IPS DF 19.7 (cell line): ENCODE results near the gene CDV3.

Experiments used
- DNase-seq: peaks from one replicate; pipeline ENCODE4 v3.0.0-alpha.2; 2013; ENCODE audit warnings: low read depth, low spot score

The CDV3 gene

DNA sequence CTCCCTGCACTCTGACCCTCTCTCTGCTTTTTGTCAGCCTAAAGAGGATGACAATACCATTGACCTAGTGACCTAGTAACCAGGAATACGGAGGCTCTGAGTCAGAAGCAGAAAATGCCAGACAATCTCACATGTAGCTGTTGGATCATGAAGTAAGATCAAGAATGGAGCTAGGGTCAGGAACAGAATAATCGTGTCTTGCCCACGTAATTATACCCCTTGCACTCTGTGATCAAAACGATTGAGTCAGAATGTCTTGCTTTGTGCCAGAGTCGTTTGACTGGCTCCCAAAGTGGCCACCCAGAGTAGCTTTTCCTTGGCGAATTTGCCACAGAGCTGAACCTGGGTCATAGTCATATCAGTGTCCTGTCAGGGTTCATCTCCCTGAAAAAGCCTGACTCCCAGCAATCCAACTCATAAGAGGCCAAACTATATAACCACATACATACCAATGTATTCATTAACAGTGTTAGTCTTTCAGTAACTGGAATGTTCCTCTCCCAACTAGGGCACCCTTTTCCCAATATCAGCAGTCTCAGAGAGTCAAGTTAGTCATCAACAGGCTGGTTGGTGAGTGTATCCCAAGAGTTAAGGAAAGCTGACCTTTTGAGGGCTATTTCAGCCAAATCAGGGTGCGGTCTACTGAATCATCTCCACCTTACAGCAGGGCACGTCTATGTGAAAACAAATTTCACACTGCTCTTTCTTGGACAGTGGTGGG is 5.0 kb upstream of the CDV3 start:
- DNase-seq, result no peak

DNA sequence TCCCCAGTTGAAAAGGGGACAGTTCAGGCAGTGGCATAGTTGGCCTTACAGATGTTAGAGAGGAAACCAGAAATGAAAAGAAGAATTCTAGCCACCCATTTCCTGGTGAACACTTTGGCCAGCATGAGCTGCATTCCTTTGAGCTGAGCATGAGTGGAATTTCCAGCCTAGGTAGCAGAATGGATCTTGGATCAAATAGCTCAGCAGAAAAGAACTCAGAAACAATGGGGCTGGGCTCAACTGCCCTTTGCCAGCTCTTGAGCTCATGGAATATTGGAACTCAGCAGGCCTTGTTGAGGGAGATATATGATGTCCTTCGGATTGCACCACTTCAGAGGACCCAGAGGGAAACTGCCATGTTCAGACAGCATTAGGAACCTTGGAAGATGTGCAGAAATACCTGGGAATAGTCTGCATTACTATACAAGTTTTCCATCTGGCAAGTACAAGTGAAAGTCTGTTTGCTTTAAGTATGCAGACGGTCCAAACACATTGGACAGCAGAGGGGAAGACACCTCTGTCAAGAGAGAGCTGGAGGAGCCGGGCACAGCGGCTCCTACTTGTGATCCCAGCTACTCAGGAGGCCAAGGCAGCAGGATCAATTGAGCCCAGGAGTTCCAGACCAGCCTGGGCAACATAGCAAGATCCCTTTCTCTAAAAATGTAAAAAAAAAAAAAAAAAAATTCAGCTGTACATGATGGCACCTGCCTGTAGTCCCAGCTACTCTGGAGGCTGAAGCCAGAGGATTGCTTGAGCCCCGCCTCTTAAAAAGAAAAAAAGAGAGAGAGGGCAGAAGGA is 3.1 kb upstream of the CDV3 start:
- no peak for DNase-seq

DNA sequence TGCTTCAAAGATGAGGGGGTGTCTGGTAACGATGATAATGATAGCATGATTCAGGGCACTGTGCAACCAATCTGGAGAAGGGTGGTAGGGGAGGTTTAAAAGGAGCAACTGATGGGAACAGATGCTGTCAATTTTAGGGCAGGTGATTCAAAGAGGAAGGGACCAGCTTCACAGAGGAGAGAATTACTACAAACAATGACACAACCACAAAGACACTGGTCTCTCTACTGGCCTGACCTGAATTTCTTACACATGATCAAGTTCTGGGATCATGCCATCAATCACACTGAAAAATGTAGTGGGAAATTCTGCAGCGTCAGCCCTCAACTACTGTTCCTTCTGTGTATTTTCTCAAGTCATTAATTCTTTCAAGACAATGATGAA is 2.6 kb upstream of the CDV3 start:
- DNase-seq, result no peak

DNA sequence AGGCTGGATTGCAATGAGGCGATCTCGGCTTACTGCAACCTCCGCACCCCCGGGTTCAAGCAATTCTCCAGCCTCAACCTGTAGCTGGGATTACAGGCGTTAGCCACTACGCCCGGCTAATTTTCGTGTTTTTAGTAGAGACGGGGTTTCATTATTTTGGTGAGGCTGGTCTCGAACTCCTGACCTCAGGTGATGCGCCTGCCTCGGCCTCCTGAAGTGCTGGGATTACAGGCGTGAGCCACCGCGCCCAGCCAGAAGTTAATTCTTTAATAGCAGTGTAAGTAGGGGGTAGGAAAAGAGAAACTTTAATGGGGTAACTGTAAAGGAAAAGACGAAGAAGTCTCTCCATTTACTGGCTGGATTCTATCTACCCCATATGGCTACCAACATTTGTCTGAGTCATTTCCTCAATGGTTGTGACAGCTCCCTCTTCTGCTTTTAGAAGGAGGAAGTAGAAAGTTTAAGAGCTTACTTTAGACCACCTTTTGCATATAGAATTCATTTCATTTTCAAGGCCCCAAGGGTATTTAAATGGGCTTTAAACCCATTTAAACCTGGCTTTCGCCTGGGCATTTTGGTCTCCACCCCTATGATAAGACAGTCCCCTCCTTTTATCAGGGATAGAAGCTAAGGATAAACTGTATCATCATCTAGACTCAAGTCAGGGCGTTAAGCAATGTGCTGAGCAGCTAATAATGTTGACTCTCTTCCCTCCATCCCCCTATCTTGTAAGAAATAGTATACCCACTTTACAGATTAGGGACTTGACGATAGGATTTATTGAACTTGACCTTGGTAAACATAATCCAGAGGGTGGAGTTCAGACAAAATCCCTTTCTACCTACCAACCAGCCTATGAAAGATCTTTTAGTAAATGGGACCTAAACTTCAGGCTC is 1.1 kb upstream of the CDV3 start:
- no peak for DNase-seq

DNA sequence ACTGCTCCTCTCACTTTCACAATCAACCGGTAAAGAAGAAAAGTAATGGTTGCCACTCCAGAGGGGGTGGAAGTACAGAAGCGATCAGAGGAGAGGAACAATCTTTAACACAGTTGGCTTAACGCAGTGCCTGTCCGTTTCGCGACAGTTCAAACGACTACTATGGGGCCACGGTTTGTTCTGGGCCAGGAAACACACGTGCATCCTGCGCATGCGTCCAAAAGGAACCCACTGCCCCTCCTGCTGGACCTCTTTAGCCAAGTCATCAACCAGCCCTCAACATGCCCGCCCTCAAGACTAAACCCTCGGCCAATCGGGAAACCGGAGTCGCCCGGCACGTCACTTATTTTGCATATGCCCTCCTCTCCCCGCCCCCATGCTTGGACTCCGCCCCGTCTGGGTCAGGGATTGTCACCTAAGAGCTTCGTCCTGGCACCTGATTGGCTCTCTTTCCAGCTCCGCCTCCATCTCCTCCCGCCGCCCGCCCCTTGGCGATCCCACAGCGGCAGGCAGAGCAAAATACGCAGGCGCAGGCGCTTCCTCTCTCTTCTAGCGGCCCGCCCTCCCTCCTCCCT is 345 bp upstream of the CDV3 start:
- DNase-seq, result peak; percentile 98

DNA sequence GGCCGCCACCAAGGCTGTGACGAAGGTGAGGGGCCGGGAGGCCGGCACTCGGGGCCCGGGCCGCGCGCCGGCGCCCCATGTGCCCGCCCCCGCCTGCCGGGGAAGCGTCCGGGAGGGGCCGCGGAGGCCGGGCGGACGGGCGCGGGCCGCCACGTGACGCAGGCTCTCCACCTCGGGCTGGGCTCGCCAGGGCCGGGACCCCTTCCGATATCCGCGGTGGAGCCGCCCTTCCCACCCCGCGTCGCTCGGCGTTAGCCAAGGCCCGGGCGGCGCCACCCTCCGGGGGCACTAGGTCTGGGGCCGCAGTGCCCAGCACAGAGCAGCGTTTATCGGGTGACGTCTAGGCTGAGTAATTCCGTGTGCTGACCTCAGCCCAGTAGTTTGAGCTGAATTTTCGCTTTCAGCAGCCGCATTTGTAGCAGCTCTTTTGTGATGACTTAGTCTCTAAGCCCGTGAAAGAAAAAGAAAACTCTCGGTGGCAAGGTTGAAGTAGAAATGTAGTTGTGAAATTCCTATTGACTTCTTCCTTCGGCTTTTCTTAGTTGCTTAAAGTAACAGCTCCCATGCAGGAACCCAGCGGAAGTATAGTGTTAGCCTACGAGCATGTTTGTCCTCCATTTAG is 885 bp downstream of the CDV3 start:
- DNase-seq, result no peak

DNA sequence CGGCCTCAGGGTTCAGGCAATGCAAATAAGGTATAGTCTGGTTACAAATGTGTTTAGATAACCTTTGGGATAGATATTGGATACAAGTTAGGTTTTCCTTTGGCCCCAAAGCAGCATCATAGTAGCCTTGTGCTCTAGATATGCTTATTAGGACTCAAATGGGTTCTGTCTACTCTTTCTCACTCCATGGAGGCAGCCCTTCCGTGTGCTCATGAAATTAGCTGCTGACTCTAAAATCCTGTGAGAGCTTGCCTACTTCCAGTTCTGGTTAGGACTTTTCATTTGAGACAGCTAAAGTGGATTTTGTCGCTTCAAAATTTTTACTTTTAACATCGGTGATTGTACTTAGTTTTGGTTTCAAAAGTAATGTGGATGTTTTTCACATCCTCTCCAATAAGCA is 1.6 kb downstream of the CDV3 start:
- no peak for DNase-seq

DNA sequence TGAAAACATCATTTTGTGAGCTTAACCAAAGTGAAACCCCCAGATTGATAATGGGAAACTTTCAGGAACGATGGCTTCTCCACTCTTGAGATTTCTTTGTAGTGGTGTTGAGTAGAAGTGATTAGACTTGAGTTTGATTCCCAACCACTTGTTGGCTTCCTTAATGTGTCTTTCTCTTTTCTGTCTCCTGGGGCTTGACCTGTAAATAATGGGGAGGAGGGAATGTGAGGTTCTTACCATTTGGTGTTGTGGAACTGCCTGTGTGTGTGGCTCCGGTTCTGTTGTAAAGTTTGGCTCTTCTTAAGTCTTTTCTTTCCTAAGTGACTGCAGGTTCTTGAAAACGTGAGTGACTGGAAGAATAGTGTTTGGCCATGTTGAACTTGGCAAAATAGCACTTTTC is 2.7 kb downstream of the CDV3 start:
- no peak for DNase-seq

DNA sequence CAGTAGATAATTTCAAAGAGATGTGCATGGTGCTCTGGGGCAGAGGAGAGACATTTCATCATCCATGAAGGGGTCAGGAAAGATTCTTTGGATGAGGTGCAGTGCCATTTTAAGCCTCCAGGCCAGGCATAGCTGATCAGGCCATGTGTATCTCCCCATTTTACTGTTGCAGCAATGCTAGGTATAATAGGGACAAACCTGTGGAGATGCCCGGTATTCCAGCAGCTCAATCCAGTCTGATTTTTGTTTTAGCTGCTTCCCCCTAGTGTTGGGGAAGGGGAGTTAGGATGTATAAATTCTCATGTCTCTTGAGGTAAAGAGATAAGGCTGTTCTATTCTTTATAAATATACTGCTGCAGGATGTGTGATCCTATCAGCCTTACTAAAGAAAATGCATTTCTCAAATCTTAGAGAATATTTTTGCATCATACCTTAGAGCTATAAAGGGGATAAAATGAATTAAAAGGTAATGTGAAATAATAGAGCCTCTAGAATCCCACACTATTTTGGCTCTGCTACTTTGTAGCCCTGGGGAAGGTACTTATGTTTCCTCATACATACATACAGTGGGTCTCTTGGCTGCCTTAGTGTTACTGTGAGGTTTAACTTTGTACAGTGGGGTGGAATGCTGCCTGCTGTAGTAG is 5.2 kb downstream of the CDV3 start:
- no peak for DNase-seq

DNA sequence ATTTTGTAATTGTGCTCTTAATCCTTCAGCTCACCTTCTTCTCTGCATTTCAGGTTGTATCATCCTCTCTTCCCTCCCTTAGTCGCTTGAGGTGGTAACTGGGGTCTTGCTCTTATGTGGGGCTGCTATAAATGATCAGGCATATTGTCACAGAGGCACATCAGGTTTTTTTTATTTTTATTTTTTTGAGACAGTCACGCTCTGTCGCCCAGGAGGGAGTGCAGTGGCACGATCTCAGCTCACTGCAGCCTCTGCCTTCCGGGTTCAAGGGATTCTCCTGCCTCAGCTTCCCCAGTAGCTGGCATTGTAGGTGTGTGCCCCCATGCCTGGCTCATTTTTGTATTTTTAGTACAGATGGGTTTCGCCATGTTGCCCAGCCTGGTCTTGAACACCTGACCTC is 9.9 kb downstream of the CDV3 start:
- DNase-seq, result no peak

DNA sequence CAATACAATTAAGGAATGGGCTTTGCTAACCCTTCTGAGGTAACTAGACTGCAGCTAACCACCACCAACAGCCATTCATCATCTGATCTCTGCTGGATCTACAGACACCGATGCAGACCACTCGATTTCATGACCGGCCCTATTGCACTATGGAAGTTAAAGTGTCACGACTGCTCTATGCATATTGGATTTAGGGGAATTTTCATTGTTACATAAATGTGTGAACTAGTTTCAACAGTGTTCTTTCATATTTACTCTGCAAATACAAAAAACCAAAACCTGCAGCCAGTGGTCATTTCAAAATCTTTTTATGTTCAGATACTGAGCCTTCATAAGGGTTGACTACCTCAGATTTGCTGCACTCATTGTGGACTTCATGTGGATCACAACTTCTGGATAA is 14.5 kb downstream of the CDV3 start:
- DNase-seq, result no peak

DNA sequence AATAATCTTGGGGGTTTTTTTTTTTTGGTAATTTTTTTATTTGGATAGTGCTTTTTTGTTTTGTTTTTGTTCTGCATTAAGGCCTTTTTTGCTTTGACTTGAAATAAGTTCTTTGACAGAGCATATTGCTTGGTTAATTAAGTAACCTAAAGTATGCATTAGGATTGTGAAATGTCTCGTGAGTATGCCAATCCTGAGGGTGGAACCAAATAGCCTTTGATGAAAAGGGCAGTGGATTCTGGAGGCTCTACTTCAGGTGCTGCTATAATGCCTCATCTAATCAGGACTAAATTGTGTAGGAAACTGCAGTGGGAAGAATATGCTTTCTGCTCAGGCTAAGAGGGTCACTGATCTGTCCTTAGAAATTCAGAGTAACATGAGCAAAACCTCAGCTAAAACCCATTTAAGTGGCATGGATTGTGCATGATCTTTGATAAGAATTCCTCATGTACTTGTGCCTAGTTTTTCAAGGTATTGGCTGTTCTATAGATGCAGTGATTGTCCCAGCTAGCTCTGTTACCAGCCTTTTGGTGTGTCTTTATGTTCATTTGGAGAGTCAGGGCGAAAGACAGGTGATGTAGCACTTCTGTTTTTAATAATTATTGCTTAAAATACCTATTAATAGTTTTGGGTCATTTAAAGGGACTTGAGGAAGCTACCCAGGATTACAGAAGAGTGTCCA is 15.4 kb downstream of the CDV3 start:
- no peak for DNase-seq

DNA sequence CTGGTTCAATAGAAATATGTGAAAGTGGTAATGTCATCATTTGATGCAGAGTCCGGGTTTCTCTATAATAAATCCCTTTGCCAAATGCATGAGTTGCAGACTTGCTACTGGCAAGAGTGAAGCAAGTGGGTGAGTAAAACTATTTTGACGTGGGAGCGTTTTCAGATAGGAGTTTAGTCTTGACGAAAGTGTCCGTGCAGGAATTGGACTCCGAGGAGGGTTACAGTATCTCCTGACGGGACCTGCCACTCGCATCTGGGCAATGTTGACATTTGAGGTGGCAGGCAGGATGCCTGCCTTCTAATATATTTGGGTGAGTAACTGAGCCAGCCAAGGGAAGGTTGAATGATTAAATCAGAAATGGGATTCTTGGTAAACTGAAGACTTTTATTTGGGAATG is 16.0 kb downstream of the CDV3 start:
- DNase-seq, result no peak

DNA sequence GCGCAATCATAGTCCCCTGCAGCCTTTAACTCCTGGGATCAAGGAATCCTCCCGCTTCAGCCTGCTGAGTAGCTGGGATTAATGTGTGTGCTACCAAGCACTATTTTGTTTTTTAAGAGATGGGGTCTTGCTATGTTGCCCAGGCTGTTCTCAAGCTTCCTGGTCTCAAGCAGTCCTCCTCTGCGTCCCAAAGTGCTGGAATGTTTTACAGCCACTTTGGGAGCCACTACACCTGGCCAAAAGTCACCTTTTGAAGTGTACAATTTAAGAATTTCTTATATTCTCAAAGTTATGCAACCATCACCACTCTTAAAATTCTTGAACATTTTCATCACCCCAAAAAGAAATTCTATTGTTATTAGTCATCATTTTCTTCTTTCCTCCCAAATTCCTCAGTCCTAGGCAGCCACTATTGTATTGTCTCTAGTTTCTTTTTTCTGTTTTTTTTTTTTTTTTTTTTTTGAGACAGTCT is 17.8 kb downstream of the CDV3 start:
- no peak for DNase-seq

DNA sequence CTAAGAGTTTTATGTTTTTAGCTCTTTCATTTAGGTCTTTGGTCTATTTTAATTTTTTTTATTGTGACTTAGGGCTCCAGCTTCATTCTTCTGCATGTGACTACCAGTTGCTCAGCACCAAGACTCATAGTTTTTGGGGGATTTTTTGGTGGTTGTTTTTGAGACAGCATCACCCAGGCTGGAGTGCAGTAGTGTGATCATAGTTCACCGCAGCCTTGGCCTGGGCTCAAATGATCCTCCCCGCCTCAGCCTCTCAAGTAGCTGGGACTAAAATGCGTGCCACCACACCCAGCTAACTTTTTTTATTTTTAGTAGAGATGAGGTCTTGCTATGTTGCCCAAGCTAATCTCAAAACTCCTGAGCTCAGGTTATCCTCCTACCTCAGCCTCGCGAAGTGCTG is 19.4 kb downstream of the CDV3 start:
- DNase-seq, result no peak

DNA sequence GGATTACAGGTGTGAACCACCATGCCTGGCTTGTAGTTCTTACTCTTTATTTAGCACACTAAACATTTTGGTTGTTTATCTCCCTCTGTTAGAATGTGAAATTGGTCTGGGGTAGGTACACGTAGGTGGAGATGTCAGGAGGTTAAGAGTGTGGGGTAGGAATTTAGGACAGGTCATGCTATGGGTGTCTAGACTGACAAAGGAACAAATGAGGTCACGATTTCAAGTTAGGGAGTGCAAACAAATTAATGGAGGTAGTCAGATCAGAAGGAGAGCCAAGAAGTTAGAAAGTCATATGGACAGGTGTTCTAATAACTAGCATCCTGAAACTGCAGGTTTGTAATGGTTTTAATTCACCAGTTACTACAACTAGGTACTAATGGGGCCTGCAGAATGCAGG is 19.8 kb downstream of the CDV3 start:
- DNase-seq, result no peak

DNA sequence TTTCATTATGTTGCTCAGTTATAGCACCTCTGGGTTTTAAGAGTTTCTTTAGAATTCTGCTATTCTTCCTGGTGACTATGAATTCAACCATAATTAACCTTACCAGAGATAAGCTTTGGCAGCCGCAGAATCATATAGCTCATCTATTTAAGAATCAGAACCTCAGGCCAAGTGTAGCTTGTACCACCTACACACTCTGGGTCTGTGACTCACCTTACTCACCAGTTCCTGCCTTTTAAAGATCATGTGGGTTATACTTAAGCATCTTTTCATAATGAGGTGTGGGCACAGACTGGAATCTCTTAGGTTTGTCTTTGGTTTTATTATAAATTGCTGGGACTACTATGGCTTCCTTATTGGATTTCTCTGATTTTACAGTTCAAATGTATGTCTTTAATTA is 21.9 kb downstream of the CDV3 start:
- no peak for DNase-seq

DNA sequence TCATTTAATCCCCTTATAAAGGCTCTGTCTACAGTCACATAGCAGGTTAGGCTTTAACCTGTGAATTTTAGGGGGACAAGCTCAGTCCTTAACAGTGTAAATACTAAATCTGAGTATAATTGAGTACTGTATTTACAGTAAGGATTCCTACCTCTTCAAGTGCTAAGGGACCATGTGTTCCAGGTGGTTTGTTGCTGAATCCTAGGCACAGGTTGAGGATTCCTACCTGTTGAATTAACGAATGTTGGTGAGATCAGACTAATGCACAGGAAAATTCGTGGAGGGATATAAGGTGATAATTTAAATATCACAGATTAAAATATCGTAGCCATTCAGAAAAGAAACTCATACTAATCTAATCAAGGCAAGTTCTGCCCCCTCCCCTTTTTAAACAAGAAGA is 24.9 kb downstream of the CDV3 start:
- no peak for DNase-seq

DNA sequence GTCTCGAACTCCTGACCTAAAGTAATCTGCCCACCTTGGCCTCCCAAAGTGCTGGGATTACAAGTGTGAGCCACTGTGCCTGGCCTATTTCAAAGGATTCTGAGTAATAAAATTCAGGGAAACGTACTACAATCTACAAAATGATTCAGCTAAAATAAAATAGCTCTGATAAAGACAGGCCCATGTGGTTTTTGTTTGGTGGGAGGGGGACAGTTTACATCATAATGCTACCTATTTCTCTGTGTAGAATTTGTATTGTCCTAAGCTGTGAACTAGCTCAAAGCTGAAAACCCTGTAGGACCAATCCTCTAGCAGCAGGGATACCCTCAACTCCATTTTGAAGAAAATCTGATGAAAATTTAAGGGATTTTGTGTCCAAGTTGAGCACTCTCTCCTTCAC is 25.8 kb downstream of the CDV3 start:
- DNase-seq, result no peak

DNA sequence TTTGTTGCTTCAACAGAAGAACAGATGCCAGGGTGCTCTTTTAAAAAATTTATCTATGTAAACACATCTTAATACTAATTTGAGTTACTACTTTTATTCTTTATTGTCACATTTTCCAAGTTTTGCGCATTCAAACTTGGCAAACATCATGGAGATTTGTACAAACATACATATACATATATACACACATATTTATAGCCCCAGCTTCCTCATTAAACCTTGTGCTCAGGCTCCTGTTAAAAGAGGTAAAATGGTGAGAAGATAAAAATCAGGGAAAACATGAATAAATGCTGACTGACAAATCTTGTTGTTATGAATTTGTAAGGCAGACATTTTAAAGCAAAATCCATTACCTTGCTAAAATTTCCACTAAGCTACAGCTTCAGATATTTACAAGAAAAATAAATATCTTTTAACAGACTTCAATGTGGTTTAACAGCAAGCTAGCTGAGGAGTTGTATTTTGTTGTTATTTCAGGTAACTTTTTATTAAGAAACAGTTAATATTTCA is 27.1 kb downstream of the CDV3 start:
- DNase-seq, result no peak
